OCI-M1 (cell line): ENCODE results near the gene YKT6.

ENCODE experiments used
- DNase-seq: peaks from one replicate; lab custom pipeline; 2025; lab: John Stamatoyannopoulos, UW

YKT6 gene

DNA sequence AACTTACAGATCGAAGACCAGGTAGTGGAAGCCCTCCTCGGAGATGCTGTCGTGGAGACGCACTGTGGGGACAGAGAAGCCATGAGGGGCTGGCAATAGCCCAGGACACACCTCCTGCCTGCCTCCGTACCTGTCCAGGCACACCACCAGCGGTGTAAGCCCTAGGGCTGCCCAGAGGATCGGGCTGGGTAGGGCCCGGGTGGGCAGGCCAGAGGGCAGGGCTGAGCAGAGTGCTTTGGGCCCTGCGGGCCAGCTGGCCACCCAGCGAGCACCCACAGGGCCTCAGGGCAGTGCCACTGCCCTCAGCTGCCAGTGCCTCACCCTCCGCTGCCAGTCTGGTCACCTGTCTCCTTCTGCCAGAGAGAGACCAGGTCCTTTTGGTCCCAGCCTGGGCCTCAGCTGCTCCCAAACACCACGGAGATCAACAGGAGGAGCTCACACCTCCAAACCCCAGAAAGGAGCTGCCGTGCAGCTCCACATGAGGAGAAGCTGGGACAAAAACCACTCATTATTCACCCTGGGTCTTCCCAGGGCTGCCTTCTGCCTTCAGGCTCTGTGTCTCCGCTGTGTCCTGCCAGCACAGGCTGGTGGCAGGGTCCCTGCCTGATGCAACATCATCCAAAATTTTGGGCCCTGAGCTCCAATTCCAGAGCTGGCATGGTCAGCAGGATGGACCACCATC lies 58.2 kb downstream of the YKT6 start:
- no peak for DNase-seq

DNA sequence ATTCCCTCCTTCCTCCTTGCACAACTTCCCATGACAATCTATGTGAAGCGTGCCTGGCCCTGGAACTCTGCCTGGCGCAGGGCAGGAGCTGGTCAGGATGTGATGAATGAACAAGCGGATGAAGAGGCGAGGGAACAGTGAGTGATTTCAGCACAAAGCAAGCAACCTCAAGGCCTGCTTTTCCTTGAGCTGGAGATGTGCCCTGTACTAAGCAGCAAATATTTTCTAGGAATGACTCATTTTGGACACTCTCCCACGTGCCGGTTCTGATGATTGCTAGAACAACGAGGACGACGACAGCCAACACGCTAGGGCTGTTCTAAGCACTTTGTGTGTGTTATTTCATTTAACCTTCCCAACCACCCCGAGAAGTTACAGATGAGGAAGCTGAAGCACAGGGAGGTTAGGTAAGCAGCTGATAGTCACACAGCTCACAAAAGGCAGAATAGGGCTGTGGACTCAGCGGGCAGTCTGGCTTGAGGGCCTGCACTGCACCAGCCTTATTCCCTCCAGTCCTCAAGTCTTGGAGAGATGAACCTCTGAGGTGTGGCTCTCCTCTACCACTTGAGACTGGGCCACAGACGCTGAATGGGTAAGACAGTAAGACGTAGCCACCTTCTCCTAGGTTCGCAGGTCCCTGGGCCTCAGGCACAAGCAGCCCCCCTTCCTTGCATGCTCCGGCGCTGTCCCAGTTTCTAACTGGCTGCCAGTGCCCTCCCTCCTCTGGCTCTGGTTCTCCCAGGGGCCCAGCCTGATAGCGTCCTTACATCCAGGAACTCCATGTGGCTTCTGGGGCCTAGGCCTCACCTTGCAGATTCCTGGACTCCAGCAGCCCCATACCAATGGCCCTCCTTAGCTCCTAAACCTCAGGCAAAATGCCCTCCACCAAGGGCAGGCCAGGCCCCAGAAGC lies 59.0 kb downstream of the YKT6 start:
- DNase-seq = no peak

DNA sequence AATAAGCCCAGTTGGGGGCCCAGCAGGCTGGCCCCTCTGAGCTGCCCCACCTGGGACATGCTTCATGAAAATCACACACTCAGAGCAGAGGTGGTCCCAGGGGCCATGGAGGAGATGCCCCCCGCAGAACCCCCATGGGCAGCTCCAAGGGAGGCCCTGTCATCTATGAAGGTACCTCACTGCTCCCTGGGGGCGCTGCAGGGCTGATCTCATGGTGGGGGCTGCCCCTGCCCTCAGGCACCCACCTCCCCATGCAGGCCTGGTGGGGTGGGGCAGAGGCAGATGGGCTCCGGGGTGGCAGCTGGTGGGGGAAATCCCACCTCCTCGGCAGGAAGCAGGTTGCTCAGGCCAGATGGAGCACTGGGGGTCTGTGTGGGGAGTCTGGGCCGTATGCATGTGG lies 60.5 kb downstream of the YKT6 start:
- no peak for DNase-seq

DNA sequence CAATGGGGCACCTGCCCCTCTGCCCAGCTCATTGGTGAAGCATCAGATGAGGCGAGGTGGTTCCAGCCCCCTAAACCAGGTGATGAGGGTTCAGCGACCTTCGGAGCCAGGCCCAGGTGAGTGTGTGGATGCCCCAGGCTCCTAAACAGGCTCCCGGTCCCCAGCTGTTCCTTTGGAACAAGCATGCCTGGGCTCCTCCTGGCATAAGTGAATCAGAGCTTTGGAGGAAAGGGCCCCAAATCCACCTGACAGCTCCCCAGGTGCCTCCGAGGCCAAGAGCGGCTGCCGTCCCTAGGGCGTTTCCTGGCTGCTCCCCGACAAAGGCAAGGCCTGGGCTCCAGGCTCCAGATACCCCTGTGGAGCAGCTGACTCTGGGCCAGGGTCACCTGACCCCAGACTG lies 61.3 kb downstream of the YKT6 start:
- no peak for DNase-seq

DNA sequence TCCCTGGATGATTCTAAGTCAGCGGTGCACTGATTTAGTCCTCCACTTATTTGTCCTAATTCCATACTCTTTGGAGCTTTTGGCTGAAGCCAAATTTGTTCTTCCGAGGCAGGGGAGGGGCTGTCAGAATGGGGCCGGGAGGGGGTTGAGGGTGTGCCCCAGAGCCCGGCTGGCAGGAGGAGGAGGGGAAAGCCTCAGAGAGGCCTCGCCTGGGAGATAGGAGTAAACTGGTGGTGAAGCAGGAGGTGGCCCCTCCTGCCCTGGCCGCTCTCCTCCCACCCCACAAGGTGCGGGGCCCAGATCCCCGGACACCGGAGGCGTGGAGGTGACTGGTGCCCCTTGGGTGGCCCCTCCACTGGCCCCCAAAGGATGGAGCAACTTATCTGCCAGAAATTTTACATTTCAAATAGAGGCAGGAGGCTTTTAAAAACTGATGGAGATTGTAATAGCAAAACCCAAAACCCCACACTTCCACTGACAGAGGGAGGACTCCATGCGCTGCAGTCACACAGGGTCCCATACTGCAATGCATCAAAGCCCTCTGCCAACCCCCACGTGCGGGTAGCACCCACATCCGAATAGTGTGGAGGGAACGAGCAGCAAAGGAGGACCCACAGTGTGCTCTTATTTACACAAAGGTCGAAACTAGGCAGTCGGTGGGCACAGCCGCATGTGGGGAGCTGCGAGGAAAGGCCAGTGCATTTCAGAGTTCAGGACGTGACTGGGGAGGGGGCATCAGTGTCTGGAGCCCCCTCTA lies 62.7 kb downstream of the YKT6 start:
- DNase-seq = no peak
